KOPT-K1 (cell line): Measurements from ENCODE around the gene CFTR.
"Not testable (repeated sequence)": the region's sequence is repeated elsewhere in the genome, so short reads cannot be mapped to it uniquely, and the experiment has no call there.

Experiments used
- H3K27ac ChIP-seq: fragments of 200-600 bp; sonication (generic); 2 replicates; pipeline ENCODE4 v1.5.1; 2016; ENCODE audit warnings: antibody characterized with exemption, mild to moderate bottlenecking, low read depth, low read length; ENCODE audit not compliant: poor library complexity, severe bottlenecking
- H3K36me3 ChIP-seq: fragments of 200-600 bp; sonication (generic); 2 replicates; pipeline ENCODE4 v1.5.1; 2017; ENCODE audit warnings: antibody characterized with exemption, mild to moderate bottlenecking, low read length, moderate library complexity; ENCODE audit not compliant: insufficient read depth
- H3K9me3 ChIP-seq: fragments of 200-600 bp; sonication (generic); 2 replicates; pipeline ENCODE4 v1.5.1; 2017; ENCODE audit warnings: antibody characterized with exemption, low read length, mild to moderate bottlenecking; ENCODE audit not compliant: insufficient read depth, poor library complexity, severe bottlenecking

CFTR gene

DNA sequence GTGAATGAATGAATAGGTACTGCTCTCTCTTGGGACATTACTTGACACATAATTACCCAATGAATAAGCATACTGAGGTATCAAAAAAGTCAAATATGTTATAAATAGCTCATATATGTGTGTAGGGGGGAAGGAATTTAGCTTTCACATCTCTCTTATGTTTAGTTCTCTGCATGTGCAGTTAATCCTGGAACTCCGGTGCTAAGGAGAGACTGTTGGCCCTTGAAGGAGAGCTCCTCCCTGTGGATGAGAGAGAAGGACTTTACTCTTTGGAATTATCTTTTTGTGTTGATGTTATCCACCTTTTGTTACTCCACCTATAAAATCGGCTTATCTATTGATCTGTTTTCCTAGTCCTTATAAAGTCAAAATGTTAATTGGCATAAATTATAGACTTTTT is 1.2 kb downstream of the CFTR start:
- Histone ChIP-seq H3K27ac (no peak overlapping the region), H3K9me3 (peaks cover 16% of the 10 kb centered on the region)

GRCh38 chr7:117485118-117485620 is 5.3 kb downstream of the CFTR start:
- peak overlapping the region; percentile 61 for H3K27ac ChIP-seq
- peaks cover 1% of the 10 kb centered on the region for H3K9me3 ChIP-seq
- H3K36me3 ChIP-seq: no peaks in the 10 kb centered on the region

More for the DNA sequence above, 1.2 kb downstream of the CFTR start:
- H3K36me3 ChIP-seq: no peaks in the 10 kb centered on the region

GRCh38 chr7:117489016-117489415 is 9.2 kb downstream of the CFTR start:
- no peak overlapping the region for H3K27ac ChIP-seq
- H3K9me3 ChIP-seq: no peaks in the 10 kb centered on the region
- no peaks in the 10 kb centered on the region for H3K36me3 ChIP-seq

DNA sequence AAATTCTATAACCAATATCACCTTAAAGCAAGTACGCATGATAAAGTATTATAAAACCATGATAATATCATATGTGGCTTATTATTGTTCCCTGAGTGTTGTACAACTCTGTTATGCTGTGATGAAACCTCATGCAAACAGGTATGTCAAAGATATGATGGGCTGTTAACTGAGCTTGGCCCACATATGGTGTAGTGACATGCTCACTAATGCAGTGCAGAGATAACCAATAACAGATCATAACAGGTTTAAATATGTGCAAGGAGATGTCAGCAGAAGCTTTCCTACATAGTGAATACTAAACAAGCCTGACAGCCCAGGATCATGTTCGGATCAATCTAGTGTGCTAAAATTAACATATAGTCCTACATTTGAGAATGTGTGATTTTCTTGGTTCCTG is 9.6 kb downstream of the CFTR start:
- no peak overlapping the region for H3K27ac ChIP-seq
- H3K9me3 ChIP-seq: no peaks in the 10 kb centered on the region
- H3K36me3 ChIP-seq: no peaks in the 10 kb centered on the region

DNA sequence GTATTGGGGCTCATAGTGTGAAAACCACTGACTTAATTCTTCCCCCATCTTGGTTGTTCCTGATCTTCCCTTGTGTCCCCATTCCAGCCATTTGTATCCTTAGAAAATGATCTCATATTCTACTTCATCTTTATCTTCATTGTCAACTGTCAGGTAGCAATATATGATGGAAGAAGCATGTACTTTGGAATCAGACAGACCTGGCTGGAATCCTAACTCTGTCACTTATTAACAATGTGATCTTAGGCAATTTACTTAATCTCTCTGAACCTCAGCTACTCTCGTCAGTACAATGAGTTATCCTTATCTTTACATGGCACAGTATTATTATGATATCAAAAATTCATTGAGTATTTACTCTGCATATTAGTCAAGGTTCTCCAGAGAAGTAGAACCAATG is 10.1 kb downstream of the CFTR start:
- Histone ChIP-seq H3K36me3 (no peaks in the 10 kb centered on the region), H3K27ac (no peak overlapping the region), H3K9me3 (no peaks in the 10 kb centered on the region)

DNA sequence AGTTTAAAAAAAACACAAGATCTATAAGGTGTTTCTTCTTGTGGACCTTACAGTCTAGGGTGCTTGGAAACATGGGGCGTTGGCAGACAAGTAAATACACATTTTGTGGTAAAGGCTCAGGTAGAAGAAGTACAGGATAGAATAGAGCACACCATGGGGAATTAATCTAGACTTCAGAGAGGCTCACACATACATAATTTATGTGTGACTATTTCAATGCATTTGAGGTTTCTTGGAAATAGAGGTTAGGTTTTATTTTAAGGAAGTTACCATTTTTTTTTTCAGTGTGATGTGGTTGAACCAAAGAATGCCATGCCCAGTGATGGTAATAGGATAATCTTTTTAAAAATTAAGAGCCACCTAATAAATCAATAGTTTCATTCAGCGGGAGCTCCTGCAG is 12.8 kb downstream of the CFTR start:
- Histone ChIP-seq H3K27ac (no peak overlapping the region), H3K9me3 (no peaks in the 10 kb centered on the region), H3K36me3 (no peaks in the 10 kb centered on the region)

DNA sequence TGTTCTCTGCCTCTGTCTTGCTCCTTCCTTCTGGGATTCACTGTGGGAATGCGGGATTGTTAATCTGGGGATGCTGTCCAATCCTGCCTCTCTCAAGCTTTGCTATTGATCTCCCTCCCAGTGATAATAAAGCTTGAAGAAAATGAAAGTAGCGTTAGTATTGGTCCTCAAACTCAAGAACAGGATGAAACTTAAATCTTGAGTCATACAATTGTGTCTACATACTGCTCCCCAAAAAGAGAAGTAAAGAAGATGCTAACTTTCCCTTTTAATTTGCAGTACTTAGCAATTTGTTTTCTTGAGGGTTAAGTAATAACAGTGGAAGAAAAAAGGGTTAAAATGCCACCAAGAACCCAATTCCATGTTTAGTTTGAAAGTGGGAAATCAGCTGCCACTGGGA is 13.6 kb downstream of the CFTR start:
- Histone ChIP-seq H3K36me3 (no peaks in the 10 kb centered on the region), H3K9me3 (no peaks in the 10 kb centered on the region), H3K27ac (peak overlapping the region; percentile 31)

- Histone ChIP-seq H3K27ac (no peak overlapping the region), H3K9me3 (no peaks in the 10 kb centered on the region), H3K36me3 (no peaks in the 10 kb centered on the region)
These were observed 15.5 kb downstream of the CFTR start for GRCh38 chr7:117495308-117495707.

DNA sequence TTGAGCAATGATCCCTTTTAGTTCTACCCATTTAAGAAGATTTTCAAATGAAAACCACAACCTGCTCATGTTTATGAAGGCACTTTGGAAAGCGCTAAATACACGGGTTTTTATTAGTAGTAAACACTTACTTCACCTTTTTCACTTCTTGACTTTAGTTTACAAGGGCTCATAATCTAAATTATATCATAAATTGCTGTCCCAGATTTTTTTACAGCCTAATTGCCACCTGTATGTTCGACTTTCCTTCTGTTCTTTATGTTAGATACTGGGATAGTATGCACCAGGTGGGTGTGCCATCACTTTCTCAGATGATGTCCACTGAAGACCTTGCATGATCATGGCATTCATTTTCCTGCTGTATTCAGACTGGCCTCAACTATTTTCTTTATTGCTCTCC is 22.5 kb downstream of the CFTR start:
- H3K27ac ChIP-seq: no peak overlapping the region
- H3K9me3 ChIP-seq: no peaks in the 10 kb centered on the region
- no peaks in the 10 kb centered on the region for H3K36me3 ChIP-seq

- no peaks in the 10 kb centered on the region for H3K9me3 ChIP-seq
- no peaks in the 10 kb centered on the region for H3K36me3 ChIP-seq
- no peak overlapping the region for H3K27ac ChIP-seq
These were observed 25.4 kb downstream of the CFTR start for GRCh38 chr7:117505238-117505637.

DNA sequence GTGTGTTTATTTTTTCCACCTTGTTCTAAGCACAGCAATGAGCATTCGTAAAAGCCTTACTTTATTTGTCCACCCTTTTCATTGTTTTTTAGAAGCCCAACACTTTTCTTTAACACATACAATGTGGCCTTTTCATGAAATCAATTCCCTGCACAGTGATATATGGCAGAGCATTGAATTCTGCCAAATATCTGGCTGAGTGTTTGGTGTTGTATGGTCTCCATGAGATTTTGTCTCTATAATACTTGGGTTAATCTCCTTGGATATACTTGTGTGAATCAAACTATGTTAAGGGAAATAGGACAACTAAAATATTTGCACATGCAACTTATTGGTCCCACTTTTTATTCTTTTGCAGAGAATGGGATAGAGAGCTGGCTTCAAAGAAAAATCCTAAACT is 28.9 kb downstream of the CFTR start:
- Histone ChIP-seq H3K36me3 (no peaks in the 10 kb centered on the region), H3K9me3 (peaks cover 4% of the 10 kb centered on the region), H3K27ac (no peak overlapping the region)

DNA sequence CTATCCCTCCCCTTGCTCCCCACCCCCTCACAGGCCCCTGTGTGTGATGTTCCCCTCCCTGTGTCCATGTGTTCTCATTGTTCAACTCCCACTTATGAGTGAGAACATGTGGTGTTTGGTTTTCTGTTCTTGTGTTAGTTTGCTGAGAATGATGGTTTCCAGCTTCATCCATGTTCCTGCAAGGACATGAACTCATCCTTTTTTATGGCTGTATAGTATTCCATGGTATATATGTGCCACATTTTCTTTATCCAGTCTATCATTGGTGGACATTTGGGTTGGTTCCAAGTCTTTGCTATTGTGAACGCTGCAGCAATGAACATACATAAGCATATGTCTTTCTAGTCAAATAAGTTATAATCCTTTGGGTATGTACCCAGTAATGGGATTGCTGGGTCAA is 37.4 kb downstream of the CFTR start:
- not testable (repeated sequence) for H3K36me3 ChIP-seq, H3K27ac ChIP-seq
- H3K9me3 ChIP-seq: peaks cover 14% of the 10 kb centered on the region

DNA sequence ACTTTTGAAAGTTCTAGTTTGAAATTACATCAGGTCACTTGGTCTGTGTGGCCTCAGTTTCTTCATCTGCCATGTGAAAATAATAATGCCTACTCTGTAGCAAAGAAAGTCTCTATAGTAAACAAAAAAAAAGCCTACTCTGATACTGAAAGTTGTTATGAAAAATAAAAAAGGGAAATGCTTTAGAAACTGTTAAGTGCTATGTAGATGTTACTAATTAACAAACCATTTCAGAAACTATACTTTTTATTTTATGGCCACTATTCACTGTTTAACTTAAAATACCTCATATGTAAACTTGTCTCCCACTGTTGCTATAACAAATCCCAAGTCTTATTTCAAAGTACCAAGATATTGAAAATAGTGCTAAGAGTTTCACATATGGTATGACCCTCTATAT is 50.6 kb downstream of the CFTR start:
- no peaks in the 10 kb centered on the region for H3K36me3 ChIP-seq
- no peaks in the 10 kb centered on the region for H3K9me3 ChIP-seq
- no peak overlapping the region for H3K27ac ChIP-seq

DNA sequence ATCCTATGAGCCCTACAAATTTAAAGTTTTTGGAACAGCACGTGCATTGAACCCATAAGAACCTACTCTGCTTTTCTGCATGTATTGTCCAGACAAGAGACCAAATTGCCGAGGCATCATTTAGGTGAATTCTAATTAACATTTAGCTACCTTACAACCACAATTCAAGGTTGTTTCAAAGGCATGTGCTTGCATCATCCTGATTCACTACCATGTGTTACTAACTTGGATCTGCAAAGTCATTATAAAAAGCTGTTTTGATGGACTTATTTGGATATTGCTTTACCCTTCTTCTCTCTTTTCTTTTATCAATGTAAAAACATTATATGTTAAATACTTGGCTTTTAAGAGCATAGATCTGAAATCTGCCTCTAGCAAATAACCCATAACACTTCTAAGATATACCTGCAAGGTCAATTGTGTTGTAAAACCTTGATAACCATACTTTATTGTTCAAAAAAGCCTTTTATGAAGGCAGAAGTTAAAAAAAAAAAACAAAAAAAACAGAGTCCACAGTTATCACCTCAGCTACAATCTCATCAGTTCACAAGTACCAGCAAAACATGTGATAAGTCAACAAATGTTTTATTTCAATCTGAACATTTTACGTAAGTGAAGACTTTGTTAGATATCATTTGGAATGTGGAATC is 51.9 kb downstream of the CFTR start:
- Histone ChIP-seq H3K36me3 (no peaks in the 10 kb centered on the region), H3K27ac (no peak overlapping the region), H3K9me3 (no peaks in the 10 kb centered on the region)

- H3K9me3 ChIP-seq: no peaks in the 10 kb centered on the region
- no peaks in the 10 kb centered on the region for H3K36me3 ChIP-seq
- H3K27ac ChIP-seq: no peak overlapping the region
These were observed 58.2 kb downstream of the CFTR start for GRCh38 chr7:117538053-117538452.

- Histone ChIP-seq H3K36me3 (no peaks in the 10 kb centered on the region), H3K27ac (no peak overlapping the region), H3K9me3 (peaks cover 11% of the 10 kb centered on the region)
These were observed 64.2 kb downstream of the CFTR start for GRCh38 chr7:117544061-117544460.
